GM18507 (cell line): ENCODE data around the gene CLEC4G.
A peak's percentile ranks its signal among the peaks of the same experiment; 100 is the strongest.

Source experiments
- DNase-seq: peaks from one replicate; pipeline ENCODE4 v3.0.0; 2011; ENCODE audit warnings: low read depth; ENCODE audit not compliant: insufficient read length; ENCODE audit errors: extremely low spot score
- FAIRE-seq: peaks from 2 replicates; lab custom pipeline; 2011; peaks lifted over from hg19 to GRCh38; lab: Jason Lieb, UNC

Gene CLEC4G

DNA sequence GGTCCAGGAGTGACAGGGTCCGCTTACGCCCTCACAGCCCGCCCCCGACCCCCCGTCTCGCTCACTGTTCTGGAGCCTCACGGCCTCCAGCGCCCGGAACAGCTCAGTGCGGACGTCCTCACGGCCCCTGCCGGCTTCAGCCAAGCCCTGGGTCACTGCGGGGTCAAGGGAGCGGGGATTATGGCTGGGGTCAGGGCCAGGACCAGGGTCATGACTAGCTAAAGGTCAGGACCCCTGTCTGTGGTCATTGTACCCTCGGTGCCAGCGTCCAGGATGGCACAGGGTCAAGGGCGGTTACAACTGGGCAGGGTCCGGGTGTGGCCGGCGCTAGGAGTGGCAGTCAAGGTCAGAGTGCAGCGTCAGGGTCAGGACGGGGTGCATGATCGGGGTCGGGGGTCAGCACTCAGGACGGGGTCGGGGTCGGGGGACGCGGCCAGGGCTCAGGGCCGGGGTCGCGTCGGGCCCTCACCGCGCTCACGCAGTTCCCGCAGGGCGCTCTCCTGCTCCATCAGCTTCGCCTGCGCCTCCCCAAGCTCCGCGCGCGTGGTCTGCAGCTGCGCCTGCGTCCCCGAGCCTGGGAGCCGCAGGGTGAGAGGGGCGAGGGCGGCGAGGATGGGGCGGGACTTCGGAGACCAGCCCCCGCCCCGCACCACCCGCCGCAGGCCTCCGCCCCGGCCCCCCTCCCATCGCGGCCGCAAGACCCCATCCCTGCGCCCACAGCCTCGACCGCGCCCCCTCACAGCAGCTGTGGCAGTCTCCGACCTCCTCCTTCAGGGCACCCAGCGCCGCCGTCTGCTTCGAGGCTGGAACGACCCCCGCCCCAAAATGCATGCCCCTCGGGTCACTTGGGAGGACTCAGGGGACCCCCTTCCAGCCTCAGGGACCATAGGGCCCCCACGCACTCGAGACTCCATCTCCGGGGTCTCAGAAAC, 1.4 kb downstream of the CLEC4G start:
- FAIRE-seq: no peak
- DNase-seq: no peak

DNA sequence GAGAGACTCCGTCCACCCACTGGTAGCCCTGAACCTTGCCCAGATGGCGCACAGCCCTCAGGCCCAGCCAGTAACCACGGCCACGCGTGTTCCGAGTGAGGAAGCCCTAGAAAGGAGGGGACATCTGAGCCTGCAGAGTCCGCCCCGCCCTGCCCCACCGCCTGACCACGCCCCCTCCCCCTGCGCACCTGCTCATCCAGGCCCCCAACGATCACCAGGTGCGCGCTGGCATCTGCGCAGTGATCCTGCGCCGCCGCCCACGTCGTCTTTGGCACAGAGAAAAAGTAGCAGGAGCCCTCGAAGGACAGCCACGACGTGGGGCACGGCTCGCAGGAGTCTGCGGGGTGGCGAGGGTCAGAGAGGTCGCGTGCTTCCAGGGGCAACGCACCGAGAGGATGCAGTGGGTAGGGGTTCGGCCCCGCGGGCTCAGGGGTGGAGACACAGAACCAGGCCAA, 2.1 kb downstream of the CLEC4G start:
- FAIRE-seq (no peak), DNase-seq (no peak)

DNA sequence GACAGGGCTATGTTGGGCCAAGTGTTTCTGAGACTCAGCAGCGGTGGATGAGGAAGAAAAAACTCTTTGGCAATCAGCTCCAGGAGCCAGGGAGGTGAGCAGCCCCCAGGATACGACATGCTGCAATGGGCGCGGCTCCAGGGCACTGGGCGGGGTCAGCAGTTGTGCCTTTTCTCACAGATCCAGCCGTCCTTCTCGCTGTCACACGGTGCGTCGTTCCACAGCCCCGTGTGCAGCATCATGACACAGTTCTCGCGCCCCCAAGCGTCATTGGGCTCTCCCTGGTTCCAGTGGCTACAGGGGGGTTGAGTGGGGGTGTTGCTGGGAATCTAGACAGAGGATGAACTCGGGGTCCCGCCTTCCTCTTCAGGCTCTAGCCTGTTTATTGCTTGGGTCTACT, 2.7 kb downstream of the CLEC4G start:
- FAIRE-seq (no peak), DNase-seq (no peak)

DNA sequence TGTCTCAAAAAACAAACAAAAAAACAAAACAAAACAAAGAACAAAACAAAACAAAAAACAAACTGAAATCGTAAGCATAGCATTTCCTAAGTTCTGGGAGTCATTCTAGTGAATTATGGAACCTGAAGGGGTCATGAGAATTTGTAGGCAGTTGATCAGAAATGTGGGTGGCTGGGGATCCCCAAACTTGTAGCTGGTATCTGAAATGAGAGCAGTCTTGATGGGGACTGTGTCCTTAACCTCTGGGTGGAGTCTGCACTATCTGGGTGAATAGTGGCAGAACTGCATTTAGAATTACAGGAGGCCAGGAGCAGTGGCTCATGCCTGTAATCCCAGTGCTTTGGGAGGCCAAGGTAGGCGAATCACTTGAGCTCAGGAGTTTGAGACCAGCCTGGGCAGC, 6.1 kb downstream of the CLEC4G start:
- FAIRE-seq (no peak), DNase-seq (no peak)

DNA sequence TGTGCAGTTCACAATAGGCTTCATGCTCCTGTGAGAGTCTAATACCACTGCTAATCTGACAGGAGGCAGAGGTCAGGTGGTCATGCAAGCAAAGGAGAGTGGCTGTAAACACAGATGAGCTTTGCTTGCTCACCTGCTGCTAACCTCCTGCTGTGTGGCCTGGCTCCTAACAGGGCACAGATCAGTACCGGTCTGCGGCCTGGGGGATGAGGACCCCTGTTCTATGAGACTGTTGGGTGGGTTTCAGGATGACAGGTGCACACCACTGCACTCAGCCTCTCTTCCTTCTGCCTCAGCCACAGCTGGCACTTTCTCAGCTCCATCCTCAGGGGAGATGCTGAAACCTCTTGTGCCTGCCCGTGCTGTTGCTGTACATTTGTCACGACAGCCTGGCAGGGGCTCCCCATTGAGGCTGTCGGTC, 9.7 kb downstream of the CLEC4G start:
- DNase-seq (no peak), FAIRE-seq (peak; percentile 24)

DNA sequence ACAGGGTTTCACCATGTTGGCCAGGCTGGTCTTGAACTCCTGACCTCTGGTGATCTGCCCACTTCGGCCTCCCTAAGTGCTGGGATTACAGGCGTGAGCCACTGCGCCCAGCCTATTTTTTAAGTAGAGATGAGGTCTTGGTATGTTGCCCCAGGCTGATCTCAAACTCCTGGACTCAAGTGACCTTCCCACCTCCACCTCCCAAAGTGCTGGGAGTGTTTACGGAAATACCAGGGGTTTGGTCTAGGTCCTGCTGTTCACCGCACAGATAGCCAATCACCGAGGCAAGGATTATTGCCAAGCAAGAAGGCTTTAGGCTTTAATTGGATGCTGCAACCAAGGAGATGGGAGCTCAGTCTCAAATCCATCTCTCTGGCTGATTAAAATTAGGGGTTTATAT, 11.6 kb downstream of the CLEC4G start:
- FAIRE-seq (no peak), DNase-seq (no peak)

DNA sequence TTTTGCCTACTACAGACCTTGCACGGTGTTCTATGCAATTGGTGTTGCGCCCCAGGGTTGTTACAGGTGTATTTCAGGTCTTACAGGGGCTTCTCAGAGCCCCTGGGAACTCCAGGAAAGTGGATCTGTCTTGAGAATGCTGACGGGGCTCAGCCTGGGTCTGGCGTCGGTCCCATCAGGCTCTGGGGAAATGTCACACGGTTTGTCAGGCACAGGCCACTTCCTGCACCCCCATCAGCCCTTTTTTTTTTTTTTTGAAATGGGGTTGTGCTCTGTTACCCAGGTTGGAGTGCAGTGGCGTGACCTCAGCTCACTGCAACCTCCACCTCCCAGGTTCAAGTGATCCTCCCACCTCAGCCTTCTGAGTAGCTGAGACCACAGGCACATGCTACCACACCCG, 13.2 kb downstream of the CLEC4G start:
- FAIRE-seq: peak; percentile 49
- DNase-seq: no peak

DNA sequence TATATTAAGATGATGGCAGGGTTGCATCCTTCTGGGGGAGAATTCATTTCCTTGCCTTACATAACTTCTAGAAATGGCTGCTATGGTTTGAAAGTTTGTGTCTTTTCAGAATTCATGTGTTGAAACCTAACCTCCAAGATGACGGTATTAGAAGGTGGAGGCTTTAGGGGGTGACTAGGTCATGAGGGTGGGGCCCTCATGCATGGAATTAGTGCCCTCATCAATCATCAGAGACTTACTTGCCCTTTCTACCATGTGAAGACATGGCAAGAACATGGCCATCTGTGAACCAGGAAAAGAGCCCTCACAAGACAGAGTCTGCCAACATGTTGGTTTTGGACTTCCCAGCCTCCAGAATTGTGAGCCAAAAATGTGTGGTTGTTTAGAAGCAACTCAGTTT, 15.1 kb downstream of the CLEC4G start:
- FAIRE-seq (no peak), DNase-seq (no peak)

DNA sequence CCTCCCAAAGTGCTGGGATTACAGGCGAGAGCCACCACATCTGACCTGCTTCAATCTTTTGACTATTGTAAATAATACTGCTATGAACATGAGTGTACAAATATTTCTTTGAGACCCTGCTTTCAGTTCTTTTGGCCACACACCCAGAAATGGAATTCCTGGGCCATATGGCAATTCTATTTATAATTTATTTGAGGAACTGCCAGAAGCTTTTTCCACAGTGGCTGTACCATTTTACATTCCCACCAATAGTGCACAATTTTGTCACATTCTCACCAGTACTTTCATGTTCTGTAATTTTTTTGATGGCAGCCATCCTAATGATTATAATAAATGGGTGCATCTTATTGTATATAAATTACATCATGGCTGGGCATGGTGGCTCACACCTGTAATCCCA, 16.2 kb downstream of the CLEC4G start:
- no peak for DNase-seq
- FAIRE-seq: no peak

DNA sequence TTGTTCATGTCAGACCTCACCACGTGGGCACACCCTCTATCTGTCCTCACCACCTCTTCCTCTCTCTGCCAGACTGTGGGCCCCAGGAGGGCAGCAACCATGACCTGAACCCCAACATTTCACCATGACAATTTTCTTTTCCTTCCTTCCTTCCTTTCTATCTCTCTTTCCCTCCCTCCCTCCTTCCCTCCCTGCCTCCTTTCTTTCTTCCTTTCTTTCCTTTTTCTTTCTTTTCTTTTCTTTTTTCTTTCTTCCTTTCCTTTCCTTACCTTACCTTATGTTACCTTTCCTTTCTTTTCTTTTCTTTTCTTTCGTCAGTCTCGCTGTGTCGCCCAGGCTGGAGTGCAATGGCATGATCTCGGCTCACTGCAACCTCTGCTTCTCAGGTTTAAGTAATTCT, 21.3 kb downstream of the CLEC4G start:
- FAIRE-seq (no peak), DNase-seq (no peak)

DNA sequence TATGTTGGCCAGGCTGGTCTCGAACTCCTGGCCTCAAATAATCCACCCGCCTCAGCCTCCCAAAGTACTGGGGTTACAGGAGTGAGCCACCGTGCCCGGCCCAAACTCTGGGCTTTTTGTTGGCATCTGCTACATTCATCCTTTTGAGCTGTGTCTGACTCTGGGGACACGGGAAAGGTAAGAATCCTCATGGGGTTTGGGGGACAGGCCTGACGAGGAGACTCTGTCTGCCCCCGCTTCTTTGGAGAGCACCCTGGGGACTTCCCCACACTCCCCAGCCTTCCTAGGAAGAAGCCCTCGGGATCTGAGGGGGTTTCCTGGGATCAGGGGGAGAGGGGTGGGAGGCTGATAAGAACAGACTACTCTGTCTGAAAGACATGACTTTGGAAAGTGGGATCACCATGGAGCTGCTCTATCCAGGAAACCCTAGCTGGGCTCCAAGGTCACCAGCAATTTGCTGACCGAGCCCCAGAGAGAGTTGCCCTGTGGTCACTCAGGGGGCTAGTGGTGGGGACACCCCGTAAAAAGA, 21.9 kb downstream of the CLEC4G start:
- no peak for FAIRE-seq

DNA sequence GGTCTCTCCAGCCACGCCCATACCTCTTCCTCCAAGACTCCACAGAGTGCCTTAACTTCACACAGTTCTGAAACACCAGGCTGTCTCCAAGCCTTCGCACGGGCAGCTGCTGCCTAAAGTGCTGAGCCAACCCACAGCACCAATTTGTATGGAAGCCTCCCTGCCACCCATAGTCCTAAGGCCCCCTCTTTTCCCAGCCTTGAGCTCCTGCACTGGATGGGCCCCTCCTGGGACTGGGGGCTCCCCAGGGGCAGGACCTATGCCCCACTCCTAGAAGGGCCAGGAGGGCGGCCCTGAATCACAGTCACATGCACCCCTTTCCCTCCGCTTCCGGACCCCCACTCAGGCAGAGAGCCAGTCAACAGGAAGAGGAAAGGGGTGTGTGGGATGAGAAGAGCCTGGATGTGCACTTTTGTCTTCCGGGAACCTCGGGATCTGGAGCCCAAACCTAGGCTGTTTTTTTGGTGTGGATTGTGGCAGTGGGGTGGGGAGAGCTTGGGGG, 24.9 kb downstream of the CLEC4G start:
- DNase-seq (no peak), FAIRE-seq (no peak)

More for the DNA sequence above, 21.9 kb downstream of the CLEC4G start:
- no peak for DNase-seq

DNA sequence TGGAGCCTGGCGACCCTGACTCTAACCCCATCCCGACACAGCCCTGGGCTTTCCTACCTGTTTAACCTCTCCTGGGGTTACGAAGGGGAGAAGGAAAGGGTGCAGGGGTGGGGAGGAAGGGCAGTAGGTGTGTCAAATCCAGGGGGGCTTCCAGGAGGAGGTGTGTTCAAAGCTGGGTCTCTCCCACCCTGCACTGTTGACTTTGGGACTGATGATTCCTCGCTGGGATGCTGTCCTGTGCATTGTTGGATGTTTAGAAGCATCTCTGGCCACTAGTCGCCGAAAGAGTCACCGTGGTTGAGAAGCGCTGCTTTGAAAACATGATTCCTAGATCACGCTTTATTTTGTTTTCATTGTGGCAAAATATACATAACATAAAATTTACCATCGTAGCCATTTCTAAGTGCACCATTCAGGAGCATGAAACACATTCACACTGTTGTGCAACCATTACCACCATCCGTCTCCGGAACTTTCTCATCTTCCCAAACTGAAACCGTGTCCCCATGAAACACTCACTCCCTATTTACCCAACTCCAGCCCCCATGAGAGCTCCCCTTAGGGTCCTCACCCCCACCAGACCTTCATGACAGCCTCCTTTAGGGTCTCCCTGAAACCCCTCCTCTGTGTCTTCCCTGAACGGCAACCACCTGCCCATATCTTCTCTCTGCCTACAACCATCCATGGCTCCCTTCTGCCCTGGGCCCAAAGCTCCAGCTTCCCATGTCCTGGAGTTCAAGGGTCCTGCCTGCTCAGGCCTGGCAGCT, 25.5 kb downstream of the CLEC4G start:
- FAIRE-seq (no peak), DNase-seq (no peak)

DNA sequence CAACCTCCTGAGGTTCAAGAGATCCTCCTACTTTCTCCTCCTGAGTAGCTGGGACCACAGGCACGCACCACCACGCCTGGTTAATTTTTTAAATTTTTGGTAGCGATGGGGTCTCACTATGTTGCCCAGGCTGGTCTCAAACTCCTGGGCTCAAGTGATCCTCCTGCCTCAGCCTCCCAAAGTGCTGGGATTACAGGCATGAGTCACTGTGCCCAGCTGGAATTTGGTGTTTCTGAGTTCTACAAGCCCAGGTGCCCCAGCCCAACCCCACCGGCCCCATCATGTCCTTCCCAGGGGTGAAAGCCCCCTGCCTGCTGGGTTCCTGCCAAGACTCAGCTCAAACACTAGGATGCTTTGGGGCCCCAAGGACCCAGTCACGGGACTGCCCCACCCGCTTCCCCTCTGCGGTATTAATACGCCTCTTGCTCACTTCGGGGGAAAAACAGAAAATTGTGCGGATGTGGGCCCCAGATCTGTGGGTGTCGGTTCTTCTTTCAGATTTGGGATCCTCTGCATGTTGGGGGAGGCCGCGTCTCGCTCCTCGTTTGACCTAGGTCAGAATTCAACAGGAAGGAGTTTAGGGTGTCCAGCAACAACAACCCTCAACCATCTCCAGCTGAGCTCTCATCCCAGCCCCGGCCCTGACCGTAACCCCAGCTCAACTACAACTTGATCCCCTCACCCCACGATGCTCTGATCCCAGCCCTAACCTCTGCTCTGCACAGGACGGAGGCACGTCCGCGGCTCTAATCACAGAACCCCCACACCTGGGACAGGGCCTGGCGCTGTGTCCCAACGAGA, 26.3 kb downstream of the CLEC4G start:
- DNase-seq (peak; percentile 62), FAIRE-seq (peak; percentile 99)

DNA sequence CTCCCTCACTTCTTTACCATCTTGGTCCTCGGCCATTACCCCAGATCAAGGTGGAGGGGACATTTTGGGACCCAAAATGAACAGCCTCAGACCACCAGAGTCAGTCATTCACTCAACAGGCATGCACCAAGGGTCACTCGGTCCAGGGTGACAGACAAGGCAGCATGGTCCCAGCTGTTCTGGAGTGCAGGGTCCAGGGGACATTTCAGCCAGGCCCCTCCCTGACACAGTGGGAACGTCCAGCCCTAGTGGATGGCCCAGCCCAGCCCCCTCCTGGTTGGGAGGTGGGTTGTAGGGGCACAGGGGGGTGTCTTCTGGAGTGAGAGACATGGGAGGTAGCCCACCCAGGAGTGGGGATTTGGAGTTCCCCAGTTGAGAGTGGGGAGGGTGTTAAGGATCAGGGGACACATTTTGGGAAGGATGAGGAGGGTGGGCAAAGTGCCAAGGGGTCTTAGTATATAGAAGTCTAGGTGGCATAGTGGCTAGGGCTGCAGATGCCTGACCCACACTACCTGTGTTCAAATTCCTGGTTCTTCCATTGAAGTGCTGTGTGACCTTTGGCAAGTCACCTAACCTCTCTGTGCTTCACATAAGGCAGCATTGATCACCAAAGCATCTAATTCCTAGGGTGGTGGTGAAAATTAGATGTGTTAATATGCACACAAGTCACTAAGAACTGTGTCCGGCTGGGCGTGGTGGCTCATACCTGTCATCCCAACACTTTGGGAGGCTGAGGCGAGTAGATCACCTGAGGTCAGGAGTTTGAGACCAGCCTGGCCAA, 27.4 kb downstream of the CLEC4G start:
- FAIRE-seq (peak; percentile 26), DNase-seq (no peak)

DNA sequence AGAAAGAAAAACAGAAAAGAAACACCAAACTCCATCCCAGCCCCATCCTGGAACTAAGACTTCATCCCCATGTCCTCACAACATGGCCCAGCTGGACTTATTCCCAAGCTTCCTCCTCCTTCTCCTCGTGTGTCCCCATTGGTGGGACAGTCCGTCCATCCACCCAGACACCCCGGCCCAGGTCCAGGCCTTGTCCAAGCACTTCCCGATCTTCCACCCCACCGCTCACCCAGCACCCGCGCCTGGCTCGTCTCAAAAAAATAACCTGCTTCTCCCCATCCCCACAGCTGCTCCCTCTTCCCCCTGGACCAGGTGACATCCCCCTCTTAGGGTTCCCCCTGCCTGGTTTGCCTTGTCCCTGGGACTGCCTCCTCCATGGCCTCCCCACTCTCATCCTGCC, 28.6 kb downstream of the CLEC4G start:
- FAIRE-seq (no peak), DNase-seq (no peak)

DNA sequence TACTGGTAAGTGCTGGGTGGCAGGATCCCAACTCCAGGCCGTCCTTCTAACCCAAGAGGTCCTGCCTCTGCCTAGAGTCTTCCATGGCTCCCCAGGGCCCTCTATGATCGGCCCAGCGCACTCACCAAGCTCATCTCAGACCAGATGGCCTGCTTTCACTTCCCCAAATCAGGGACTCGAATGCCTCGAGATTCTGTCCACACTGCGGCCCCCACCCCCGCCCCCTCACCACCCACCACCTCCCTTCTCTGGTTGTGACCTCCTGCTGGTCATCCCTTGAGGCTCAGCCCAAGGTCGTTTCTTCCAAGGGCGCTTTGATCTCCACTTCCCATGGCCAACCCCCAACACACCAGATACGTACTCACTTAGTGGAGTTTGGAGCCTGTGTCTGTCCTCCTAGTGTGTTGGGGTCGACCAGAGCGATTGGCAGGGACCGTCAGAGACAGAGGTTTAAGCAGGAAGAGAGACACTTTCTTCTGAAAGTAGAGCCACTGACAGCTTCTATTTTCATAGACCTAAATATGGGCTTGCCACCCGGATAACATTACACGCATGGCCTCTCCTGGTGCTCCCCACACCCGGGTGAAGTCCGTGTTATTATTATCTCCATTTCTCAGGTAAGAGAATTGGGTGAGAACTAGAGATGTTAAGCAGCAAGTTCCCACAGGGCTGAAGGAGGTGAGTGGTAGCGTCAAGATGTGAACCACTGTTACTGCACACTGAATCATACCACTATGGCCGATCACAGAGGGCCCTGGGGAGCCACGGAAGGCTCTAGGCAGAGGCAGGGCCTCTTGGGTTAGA, 30.1 kb downstream of the CLEC4G start, which contains the start of gene FCER2:
Gene FCER2 (minus strand): TSS at position 478 of the 804 bp plus-strand sequence. CDS start 2,371 bp downstream, outside the sequence.
- DNase-seq (no peak), FAIRE-seq (peak; percentile 99)
